HTERT RPE-1 (cell line): ENCODE measurements around the gene HIC1.

ENCODE experiments used
- in situ Hi-C: fragments of 300-500 bp; cut with MboI; formaldehyde crosslinking; loops from 4 replicates; pipeline ENCODE4 v1.14.3; 2020; ENCODE audit warnings: low sequenced_read_pairs

HIC1 gene

GRCh38 chr17:2094891-2095535 lies 40.1 kb downstream of the HIC1 start:
- in situ Hi-C loops, result no loop called here

- in situ Hi-C loops, result no loop called here
These were observed 40.6 kb downstream of the HIC1 start for GRCh38 chr17:2095536-2095910.

GRCh38 chr17:2101448-2102257 lies 46.8 kb downstream of the HIC1 start:
- in situ Hi-C loops, result no loop called here

- in situ Hi-C loops, result no loop called here
These were observed 48.3 kb downstream of the HIC1 start for GRCh38 chr17:2102931-2103809.

- in situ Hi-C loops, result no loop called here
These were observed 50.8 kb downstream of the HIC1 start for GRCh38 chr17:2105663-2106062.

- in situ Hi-C loops, result no loop called here
These were observed 51.5 kb downstream of the HIC1 start for GRCh38 chr17:2106308-2106955.

- in situ Hi-C loops, result no loop called here
These were observed 52.1 kb downstream of the HIC1 start for GRCh38 chr17:2107050-2107449.

GRCh38 chr17:2107506-2107905 lies 52.6 kb downstream of the HIC1 start:
- in situ Hi-C loops, result no loop called here

GRCh38 chr17:2108170-2108569 lies 53.3 kb downstream of the HIC1 start:
- in situ Hi-C loops, result no loop called here

GRCh38 chr17:2110436-2110835 lies 55.5 kb downstream of the HIC1 start:
- in situ Hi-C loops, result no loop called here

GRCh38 chr17:2111691-2112090 lies 56.8 kb downstream of the HIC1 start:
- in situ Hi-C loops, result no loop called here
